MM.1S (cell line): ENCODE results near the gene RNF222.
"Not testable (repeated sequence)": the region's sequence is repeated elsewhere in the genome, so short reads cannot be mapped to it uniquely, and the experiment has no call there.

Experiments
- DNase-seq: peaks from one replicate; pipeline ENCODE4 v3.0.0-alpha.2; 2015
- H2AFZ ChIP-seq: fragments of 300-600 bp; sonication (generic); 2 replicates; pipeline ENCODE4 v1.6.0; 2016; ENCODE audit warnings: antibody characterized with exemption, low read length
- H3F3A ChIP-seq: fragments of 300-600 bp; sonication (generic); 2 replicates; pipeline ENCODE4 v1.6.1; 2016; ENCODE audit warnings: mild to moderate bottlenecking, antibody characterized with exemption, low read length, moderate library complexity, mixed read lengths; ENCODE audit not compliant: insufficient read depth
- H3K27ac ChIP-seq: fragments of 300-600 bp; sonication (generic); 2 replicates; pipeline ENCODE4 v1.5.1; 2016; ENCODE audit warnings: mild to moderate bottlenecking, low read length
- H3K27me3 ChIP-seq: fragments of 300-600 bp; sonication (generic); replicated peaks from 2 replicates; pipeline ENCODE4 v1.6.0; 2016; ENCODE audit warnings: low read length; ENCODE audit not compliant: insufficient read depth
- H3K36me3 ChIP-seq: fragments of 300-600 bp; sonication (generic); replicated peaks from 2 replicates; pipeline ENCODE4 v1.6.1; 2016; ENCODE audit warnings: mild to moderate bottlenecking, low read length, mixed read lengths; ENCODE audit not compliant: insufficient read depth
- H3K4me1 ChIP-seq: fragments of 300-600 bp; sonication (generic); 2 replicates; pipeline ENCODE4 v1.6.1; 2016; ENCODE audit warnings: low read length, mixed read lengths
- H3K4me2 ChIP-seq: fragments of 300-600 bp; sonication (generic); 2 replicates; pipeline ENCODE4 v1.6.0; 2016; ENCODE audit warnings: low read depth, low read length
- H3K4me3 ChIP-seq: fragments of 300-600 bp; sonication (generic); 2 replicates; pipeline ENCODE4 v1.5.1; 2016; ENCODE audit warnings: low read length, mixed read lengths
- H3K79me2 ChIP-seq: fragments of 300-600 bp; sonication (generic); 2 replicates; pipeline ENCODE4 v1.6.1; 2016; ENCODE audit warnings: mixed run types, low read length, mixed read lengths
- H3K9ac ChIP-seq: fragments of 300-600 bp; sonication (generic); 2 replicates; pipeline ENCODE4 v1.6.1; 2016; ENCODE audit warnings: low read length, mixed read lengths
- H3K9me2 ChIP-seq: fragments of 300-600 bp; sonication (generic); replicated peaks from 2 replicates; pipeline ENCODE4 v1.6.1; 2016; ENCODE audit warnings: mild to moderate bottlenecking, low read length, mixed read lengths; ENCODE audit not compliant: insufficient read depth
- H3K9me3 ChIP-seq: fragments of 300-600 bp; sonication (generic); replicated peaks from 2 replicates; pipeline ENCODE4 v1.6.1; 2016; ENCODE audit warnings: mild to moderate bottlenecking, low read length, mixed read lengths; ENCODE audit not compliant: insufficient read depth
- H4K20me1 ChIP-seq: fragments of 300-600 bp; sonication (generic); 2 replicates; pipeline ENCODE4 v1.6.1; 2016; ENCODE audit warnings: mild to moderate bottlenecking, low read length, moderate library complexity, mixed read lengths; ENCODE audit not compliant: insufficient read depth
- EZH2 ChIP-seq: fragments of 300-600 bp; sonication (generic); optimal IDR thresholded peaks from 2 replicates; pipeline ENCODE3; 2017; ENCODE audit warnings: low read depth, mild to moderate bottlenecking, antibody characterized with exemption, low read length, mixed read lengths
- EZH2phosphoT487 ChIP-seq: fragments of 300-600 bp; sonication (generic); IDR thresholded peaks from 2 replicates; pipeline ENCODE4 v1.6.1; 2018; ENCODE audit warnings: antibody characterized with exemption, low read length
- TF ChIP-seq, protein P1 (sequence below): fragments of 300-600 bp; sonication (generic); IDR thresholded peaks from 2 replicates; pipeline ENCODE4 v1.5.1; 2016; ENCODE audit warnings: antibody characterized with exemption, low read length, mixed read lengths

Gene RNF222

DNA sequence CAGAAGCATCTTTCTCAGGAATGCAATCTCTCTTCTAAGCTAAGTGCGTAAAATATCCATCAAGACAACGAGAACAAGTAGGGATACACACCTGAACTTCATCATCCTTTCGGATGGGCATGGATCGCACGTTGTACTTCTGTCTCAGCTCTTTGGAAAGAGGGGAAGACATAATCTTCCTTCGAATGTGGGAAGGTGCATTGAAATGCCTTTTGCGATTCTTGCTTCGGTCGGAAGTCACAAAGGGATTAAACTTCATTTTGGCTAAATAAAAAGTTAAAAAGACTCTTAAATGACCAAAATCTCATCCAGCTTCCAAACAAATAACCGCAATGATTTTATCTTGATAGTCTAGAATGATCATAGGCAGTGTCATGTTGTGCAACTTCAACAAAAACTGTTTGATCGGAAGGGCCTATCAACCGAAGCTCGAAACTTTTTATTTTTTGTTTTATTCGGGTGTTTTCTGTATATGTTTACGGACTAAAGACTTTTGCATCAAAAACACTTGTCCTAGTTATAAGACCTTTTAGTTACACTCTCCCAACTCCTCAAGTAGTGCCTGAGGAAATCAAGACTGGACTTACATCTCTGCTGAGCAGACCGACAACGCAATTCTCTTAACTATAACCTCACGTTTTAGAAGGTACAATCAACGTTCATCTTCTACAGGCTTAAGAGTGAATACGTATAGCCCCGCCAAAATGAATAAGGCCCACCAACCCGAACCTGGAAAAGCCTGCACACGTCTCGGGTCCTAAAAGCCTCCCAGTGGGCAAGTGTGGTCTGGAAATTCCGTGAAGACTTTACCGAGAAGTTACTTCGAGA is 15.4 kb downstream of the RNF222 start:
- no peak for TF ChIP-seq EZH2phosphoT487
- no peak for TF ChIP-seq EZH2
- TF ChIP-seq, protein P1, sequence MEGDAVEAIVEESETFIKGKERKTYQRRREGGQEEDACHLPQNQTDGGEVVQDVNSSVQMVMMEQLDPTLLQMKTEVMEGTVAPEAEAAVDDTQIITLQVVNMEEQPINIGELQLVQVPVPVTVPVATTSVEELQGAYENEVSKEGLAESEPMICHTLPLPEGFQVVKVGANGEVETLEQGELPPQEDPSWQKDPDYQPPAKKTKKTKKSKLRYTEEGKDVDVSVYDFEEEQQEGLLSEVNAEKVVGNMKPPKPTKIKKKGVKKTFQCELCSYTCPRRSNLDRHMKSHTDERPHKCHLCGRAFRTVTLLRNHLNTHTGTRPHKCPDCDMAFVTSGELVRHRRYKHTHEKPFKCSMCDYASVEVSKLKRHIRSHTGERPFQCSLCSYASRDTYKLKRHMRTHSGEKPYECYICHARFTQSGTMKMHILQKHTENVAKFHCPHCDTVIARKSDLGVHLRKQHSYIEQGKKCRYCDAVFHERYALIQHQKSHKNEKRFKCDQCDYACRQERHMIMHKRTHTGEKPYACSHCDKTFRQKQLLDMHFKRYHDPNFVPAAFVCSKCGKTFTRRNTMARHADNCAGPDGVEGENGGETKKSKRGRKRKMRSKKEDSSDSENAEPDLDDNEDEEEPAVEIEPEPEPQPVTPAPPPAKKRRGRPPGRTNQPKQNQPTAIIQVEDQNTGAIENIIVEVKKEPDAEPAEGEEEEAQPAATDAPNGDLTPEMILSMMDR = no peak
- Histone ChIP-seq H3K27me3 (no peaks in the 10 kb centered on the region), H3K9me3 (no peaks in the 10 kb centered on the region), H2AFZ (no peak overlapping the region), H3K4me2 (peak overlapping the region; percentile 80), H3F3A (peaks cover 51% of the 10 kb centered on the region), H3K4me3 (peak overlapping the region; percentile 79), H3K4me1 (peaks cover 19% of the 10 kb centered on the region), H3K27ac (peak overlapping the region; percentile 13; the same call in 1 of the 2 replicates), H3K79me2 (peaks cover 46% of the 10 kb centered on the region), H4K20me1 (peaks cover 27% of the 10 kb centered on the region; the same call in 1 of the 2 replicates), H3K36me3 (peaks cover 19% of the 10 kb centered on the region), H3K9me2 (no peaks in the 10 kb centered on the region), H3K9ac (peak overlapping the region; percentile 81)
- peak; percentile 33 for DNase-seq

DNA sequence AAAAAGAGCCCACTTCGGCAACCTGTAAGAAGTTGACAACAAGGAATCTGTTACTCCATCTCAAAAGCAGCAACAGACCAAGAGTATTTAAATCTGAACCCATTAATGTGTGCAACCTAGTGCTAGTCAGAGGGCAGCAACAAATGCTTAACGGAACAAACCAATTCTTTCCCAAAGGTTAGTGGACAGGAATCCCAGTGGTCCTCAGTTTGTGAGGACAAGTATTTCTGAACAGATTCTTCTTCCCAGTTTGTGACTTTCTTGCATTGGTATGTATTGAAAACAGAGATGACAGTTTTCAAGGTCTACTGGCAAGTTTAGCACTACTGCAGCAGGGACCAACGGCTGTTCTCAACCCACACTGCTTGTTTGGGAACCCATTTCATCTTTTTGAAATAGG is 17.6 kb downstream of the RNF222 start:
- Histone ChIP-seq H3K27me3 (no peaks in the 10 kb centered on the region), H3K9me2 (no peaks in the 10 kb centered on the region), H3K4me1 (peaks cover 26% of the 10 kb centered on the region), H3K79me2 (peaks cover 52% of the 10 kb centered on the region), H3F3A (peaks cover 58% of the 10 kb centered on the region), H4K20me1 (peaks cover 30% of the 10 kb centered on the region), H3K9ac (no peak overlapping the region), H3K4me3 (no peak overlapping the region), H2AFZ (no peak overlapping the region), H3K9me3 (no peaks in the 10 kb centered on the region), H3K27ac (no peak overlapping the region), H3K4me2 (peak overlapping the region; percentile 80), H3K36me3 (peaks cover 19% of the 10 kb centered on the region)
- DNase-seq = no peak
- TF ChIP-seq EZH2phosphoT487 (no peak), EZH2 (no peak)
- TF ChIP-seq, protein P1 = no peak

DNA sequence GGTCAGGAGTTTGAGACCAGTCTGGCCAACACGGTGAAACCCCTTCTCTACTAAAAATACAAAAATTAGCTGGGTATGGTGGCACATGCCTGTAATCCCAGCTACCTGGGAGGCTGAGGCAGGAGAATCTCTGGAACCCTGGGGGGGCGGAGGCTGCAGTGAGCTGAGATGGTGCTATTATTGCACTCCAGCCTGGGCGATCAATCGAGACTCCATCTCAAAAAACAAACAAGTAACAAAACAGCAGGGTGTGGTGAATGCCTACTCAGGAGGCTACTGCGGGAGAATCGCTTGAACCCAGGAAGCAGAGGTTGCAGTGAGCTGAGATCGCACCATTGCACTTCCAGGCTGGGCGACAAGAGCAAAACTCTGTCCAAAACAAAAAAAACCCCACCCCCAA is 19.5 kb downstream of the RNF222 start:
- H3K36me3 ChIP-seq = peaks cover 19% of the 10 kb centered on the region

DNA sequence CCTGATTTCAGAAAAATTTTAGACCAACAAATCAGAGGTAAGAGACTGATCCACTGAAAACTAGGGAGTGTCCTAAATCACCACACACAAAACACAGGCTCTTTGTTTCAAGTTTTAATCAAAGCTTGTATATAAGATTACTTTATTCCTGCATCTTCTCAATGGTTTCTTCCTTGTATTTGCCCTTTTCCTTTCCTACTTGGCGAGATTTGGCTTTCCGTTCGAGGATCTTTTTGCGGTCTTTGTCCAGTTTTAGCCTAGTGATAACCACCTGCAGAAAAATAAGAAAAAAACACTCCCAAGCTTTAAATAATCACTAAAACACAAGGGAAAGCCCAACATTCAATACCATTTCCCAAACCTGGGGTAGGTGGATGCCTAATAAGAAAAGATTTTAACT is 20.2 kb downstream of the RNF222 start:
- Histone ChIP-seq H3K27ac (peak overlapping the region; percentile 70; the same call in 1 of the 2 replicates), H3K9me3 (no peaks in the 10 kb centered on the region), H3K9ac (no peak overlapping the region; the same call in 1 of the 2 replicates), H3K4me1 (peaks cover 32% of the 10 kb centered on the region), H2AFZ (no peak overlapping the region), H3F3A (peaks cover 64% of the 10 kb centered on the region), H3K27me3 (no peaks in the 10 kb centered on the region), H3K9me2 (no peaks in the 10 kb centered on the region), H4K20me1 (peaks cover 30% of the 10 kb centered on the region), H3K36me3 (peaks cover 19% of the 10 kb centered on the region), H3K79me2 (peaks cover 46% of the 10 kb centered on the region), H3K4me2 (peak overlapping the region; percentile 61), H3K4me3 (no peak overlapping the region)
- DNase-seq = no peak
- TF ChIP-seq EZH2 (no peak), EZH2phosphoT487 (no peak)
- TF ChIP-seq, protein P1 = no peak

More for the DNA sequence above, 19.5 kb downstream of the RNF222 start:
- H4K20me1 ChIP-seq = peaks cover 30% of the 10 kb centered on the region
- not testable (repeated sequence) for H3K9me2 ChIP-seq, H3K4me3 ChIP-seq, DNase-seq, H3K9me3 ChIP-seq, H3K4me2 ChIP-seq, H2AFZ ChIP-seq, H3K27me3 ChIP-seq, H3K27ac ChIP-seq, H3K9ac ChIP-seq
- H3K4me1 ChIP-seq = peaks cover 26% of the 10 kb centered on the region
- peaks cover 58% of the 10 kb centered on the region for H3F3A ChIP-seq
- H3K79me2 ChIP-seq = peaks cover 52% of the 10 kb centered on the region
